Stomach (tissue), 9 donors: ENCODE measurements around the gene IL17RE. TPM values are rescaled to one million over a fixed set of nuclear protein-coding genes. Genes with fewer than 3 reads are reported as not detected.
A peak's percentile ranks its signal among the peaks of the same experiment; 100 is the strongest.
"Not testable (repeated sequence)": the region's sequence is repeated elsewhere in the genome, so short reads cannot be mapped to it uniquely, and the experiment has no call there.

Experiments
- DNase-seq, 2 donors: peaks; one replicate each; pipeline versions ENCODE4 v3.0.0 to v3.0.0-alpha.2; 2013 to 2019
- H3K27ac ChIP-seq, 5 donors: fragments of 200-600 bp in 4 of 5; sonication (generic) in 4 of 5; one replicate each; pipeline ENCODE4 v1.5.1; 2013 to 2019; ENCODE audit warnings: mild to moderate bottlenecking in 1 of 5, moderate library complexity in 1 of 5
- H3K27me3 ChIP-seq, 3 donors: fragments of 200-600 bp; sonication (generic); one replicate each; pipeline ENCODE4 v1.5.1; 2017 to 2019; ENCODE audit warnings: mixed run types in 1 of 3
- H3K36me3 ChIP-seq, 4 donors: fragments of 200-600 bp; sonication (generic); 1 replicate in 3 of 4; 2 replicates in 1 of 4; pipeline ENCODE4 v1.5.1; 2016 to 2019
- H3K4me1 ChIP-seq, 4 donors: fragments of 200-600 bp; sonication (generic); one replicate each; pipeline ENCODE4 v1.5.1; 2016 to 2019
- H3K4me3 ChIP-seq, 4 donors: fragments of 200-600 bp; sonication (generic) in 3 of 4; one replicate each; pipeline ENCODE4 v1.5.1; 2016 to 2019; ENCODE audit warnings: mild to moderate bottlenecking in 1 of 4
- H3K9me3 ChIP-seq, 4 donors: fragments of 200-600 bp; sonication (generic); one replicate each; pipeline ENCODE4 v1.5.1; 2016 to 2019
- CTCF ChIP-seq, 7 experiments: fragments of 450-650 bp in 4 of 7; fragments of 200-600 bp in 3 of 7; sonication (generic) in 3 of 7; IDR thresholded peaks; one replicate each; pipeline ENCODE4 v1.5.1; 2016 to 2019; ENCODE audit warnings: antibody characterized with exemption in 7 of 7, control low read depth in 2 of 7, mild to moderate bottlenecking in 1 of 7
- EP300 ChIP-seq: sonication (generic); formaldehyde crosslinking; IDR thresholded peaks from one replicate; pipeline ENCODE4 v1.6.1; 2017; ENCODE audit warnings: antibody characterized with exemption
- POLR2A ChIP-seq, 4 donors: fragments of 450-650 bp; IDR thresholded peaks; one replicate each; pipeline ENCODE4 v1.6.1; 2016; ENCODE audit warnings: antibody characterized with exemption in 4 of 4, control low read depth in 2 of 4, mild to moderate bottlenecking in 1 of 4, moderate library complexity in 1 of 4
- POLR2AphosphoS5 ChIP-seq, 3 donors: sonication (generic); formaldehyde crosslinking; IDR thresholded peaks; one replicate each; pipeline ENCODE4 v1.6.1; 2016; ENCODE audit warnings: antibody characterized with exemption in 3 of 3
- WGBS, 5 donors: extraction: QIAGEN DNeasy Blood & Tissue Kit in 3 of 5; methylation state at CpG; one replicate each; pipeline versions ENCODE4 v1.1.5 to v1.1.7; 2013 to 2018; 5-methylcytosine and 5-hydroxymethylcytosine counted together
- intact Hi-C: fragments of 100-400 bp; cut with DNase I; formaldehyde crosslinking; loops from one replicate; pipeline ENCODE4 v1.15.1; 2023; ENCODE audit warnings: low total_unique reads
- polyA plus RNA-seq, 3 donors: library from polyadenylated mRNA; stranded (reverse); fragments of 200-250 nt; gene quantifications; one replicate each; pipeline ENCODE4 v1.2.3, GENCODE V29; 2013
- total RNA-seq, 5 donors: library from RNA; depleted of rRNA; stranded (reverse); fragments of >200 nt; gene quantifications; one replicate each; pipeline versions ENCODE4 v1.1.0 to v1.2.3, GENCODE V29; 2014 to 2016
- donor health status: healthy with polysubstance abuse.
- donor health status: Bipolar disorder and iron deficiency.
- donor health status: healthy.

IL17RE gene
- total and polyA plus RNA-seq, 8 donors, result 10.3 to 301 (median 40.7) TPM

DNA sequence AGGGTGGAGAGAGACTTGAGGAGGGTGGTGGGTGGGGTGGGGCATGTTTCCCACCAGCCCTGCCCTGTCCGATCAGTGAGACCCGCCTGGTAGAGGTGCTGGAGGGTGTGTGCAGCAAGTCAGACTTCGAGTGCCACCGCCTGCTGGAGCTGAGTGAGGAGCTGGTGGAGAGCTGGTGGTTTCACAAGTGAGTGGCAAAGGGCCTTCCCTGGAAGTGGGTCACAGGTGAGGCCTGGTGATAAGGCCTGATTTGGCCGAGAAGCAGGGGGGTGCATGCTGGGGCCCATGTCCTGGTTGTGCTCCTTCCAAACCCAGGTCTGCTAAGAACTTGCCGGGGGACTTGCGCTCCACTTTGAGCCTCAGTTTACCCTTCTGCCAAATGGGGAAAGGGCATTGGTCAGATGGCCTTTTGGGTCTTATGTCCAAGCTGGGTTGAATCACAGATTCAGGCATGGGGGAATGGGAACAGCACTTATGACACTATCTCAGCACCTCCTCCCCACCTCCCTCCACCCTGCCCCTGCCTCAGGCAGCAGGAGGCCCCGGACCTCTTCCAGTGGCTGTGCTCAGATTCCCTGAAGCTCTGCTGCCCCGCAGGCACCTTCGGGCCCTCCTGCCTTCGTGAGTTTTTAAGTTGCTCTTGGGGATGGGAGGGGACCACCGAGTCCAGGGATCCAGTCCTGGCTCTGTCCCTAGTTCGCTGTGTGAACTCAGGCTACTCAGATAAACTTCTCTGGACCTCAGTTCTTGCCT lies 35.0 kb downstream of the IL17RE start:
- Histone ChIP-seq H3K9me3 (no peaks in the 10 kb centered on the region), H3K27ac (peak overlapping the region in 1 of 5 donors; percentile 36), H3K4me3 (no peak overlapping the region), H3K27me3 (no peaks in the 10 kb centered on the region), H3K4me1 (peaks cover 12 to 43% (median 38%) of the 10 kb centered on the region in 4 donors), H3K36me3 (peaks cover 9 to 44% (median 41%) of the 10 kb centered on the region in 4 donors)
- DNase-seq, result peak in 1 of 2 donors; percentile 63
- intact Hi-C loops, result no loop called here
- TF ChIP-seq CTCF (IDR thresholded peaks at IDR 0.05), result no peak
- TF ChIP-seq EP300, result no peak
- no peak for TF ChIP-seq POLR2AphosphoS5 (IDR thresholded peaks at IDR 0.05)
- no peak for TF ChIP-seq POLR2A (IDR thresholded peaks at IDR 0.05)
- WGBS, 5 donors, result 64 to 82% (median 78%) methylated on average over 13 of the region's 13 CpGs

GRCh38 chr3:9938966-9939365 lies 36.3 kb downstream of the IL17RE start:
- TF ChIP-seq EP300 (no peak), CTCF (IDR thresholded peaks at IDR 0.05) (no peak), POLR2A (IDR thresholded peaks at IDR 0.05) (no peak), POLR2AphosphoS5 (IDR thresholded peaks at IDR 0.05) (no peak)
- Histone ChIP-seq H3K9me3 (no peaks in the 10 kb centered on the region), H3K4me1 (peaks cover 12 to 35% (median 32%) of the 10 kb centered on the region in 4 donors), H3K4me3 (no peak overlapping the region), H3K27me3 (no peaks in the 10 kb centered on the region), H3K36me3 (peaks cover 9 to 57% (median 54%) of the 10 kb centered on the region in 4 donors), H3K27ac (no peak overlapping the region)
- no peak for DNase-seq
- WGBS, 5 donors, result 90 to 98% (median 97%) methylated on average over 2 of the region's 2 CpGs
- intact Hi-C loops, result no loop called here

DNA sequence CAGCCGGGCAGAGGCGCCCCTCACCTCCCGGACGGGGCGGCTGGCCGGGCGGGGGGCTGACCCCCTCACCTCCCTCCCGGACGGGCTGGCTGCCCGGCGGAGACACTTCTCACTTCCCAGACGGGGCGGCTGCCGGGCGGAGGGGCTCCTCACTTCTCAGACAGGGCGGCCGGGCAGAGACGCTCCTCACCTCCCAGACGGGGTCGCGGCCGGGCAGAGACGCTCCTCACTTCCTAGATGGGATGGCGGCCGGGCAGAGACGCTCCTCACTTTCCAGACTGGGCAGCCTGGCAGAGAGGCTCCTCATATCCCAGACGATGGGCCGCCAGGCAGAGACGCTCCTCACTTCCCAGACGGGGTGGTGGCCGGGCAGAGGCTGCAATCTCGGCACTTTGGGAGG lies 37.3 kb downstream of the IL17RE start:
- WGBS, 5 donors, result 95 to 97% (median 96%) methylated on average over 19 to 30 of the region's 32 CpGs; no CpG with 5 or more reads in 2 of the 5 donors
- DNase-seq, result not testable (repeated sequence)

GRCh38 chr3:9940746-9941145 lies 38.1 kb downstream of the IL17RE start:
- no peak for DNase-seq
- TF ChIP-seq POLR2AphosphoS5 (IDR thresholded peaks at IDR 0.05) (no peak), EP300 (no peak), CTCF (IDR thresholded peaks at IDR 0.05) (no peak), POLR2A (IDR thresholded peaks at IDR 0.05) (no peak)
- H3K27ac ChIP-seq, result no peak overlapping the region
- 94 to 98% (median 96%) methylated on average over 4 to 10 of the region's 10 CpGs for WGBS, 5 donors
- H3K4me1 ChIP-seq, result peaks cover 0 to 25% (median 18%) of the 10 kb centered on the region in 4 donors
- no peaks in the 10 kb centered on the region for H3K27me3 ChIP-seq
- peaks cover 9 to 66% (median 61%) of the 10 kb centered on the region in 4 donors for H3K36me3 ChIP-seq
- H3K9me3 ChIP-seq, result no peaks in the 10 kb centered on the region
- no peak overlapping the region for H3K4me3 ChIP-seq
- intact Hi-C loops, result no loop called here

More for the DNA sequence above, 37.3 kb downstream of the IL17RE start:
- H3K4me1 ChIP-seq, result peaks cover 5 to 27% (median 23%) of the 10 kb centered on the region in 4 donors
- H3K27ac ChIP-seq, H3K9me3 ChIP-seq, intact Hi-C loops, H3K27me3 ChIP-seq, H3K4me3 ChIP-seq: not testable (repeated sequence)
- peaks cover 9 to 63% (median 62%) of the 10 kb centered on the region in 4 donors for H3K36me3 ChIP-seq

DNA sequence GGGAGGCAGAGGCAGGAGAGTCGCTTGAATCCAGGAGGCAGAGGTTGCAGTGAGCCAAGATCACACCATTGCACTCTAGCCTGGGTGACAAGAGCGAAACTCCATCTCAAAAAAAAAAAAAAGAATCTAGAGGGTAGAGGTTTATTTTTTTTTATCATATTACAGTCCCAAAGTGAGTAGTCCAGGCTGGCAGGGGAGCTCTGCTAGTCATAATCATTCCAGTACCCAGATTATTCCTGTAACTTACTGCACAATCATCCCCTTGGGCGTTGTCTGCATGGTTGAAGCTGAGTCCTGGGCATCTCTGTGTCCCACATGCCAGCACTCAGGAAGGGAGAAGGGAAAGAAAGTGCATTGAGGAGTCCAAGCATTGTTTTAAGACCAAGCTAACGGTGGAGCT lies 39.5 kb downstream of the IL17RE start:
- Histone ChIP-seq H3K36me3 (peaks cover 9 to 60% (median 51%) of the 10 kb centered on the region in 4 donors), H3K27ac (no peak overlapping the region), H3K4me1 (peaks cover 0 to 24% (median 20%) of the 10 kb centered on the region in 4 donors), H3K4me3 (no peak overlapping the region), H3K9me3 (no peaks in the 10 kb centered on the region), H3K27me3 (no peaks in the 10 kb centered on the region)
- intact Hi-C loops, result no loop called here
- WGBS, 5 donors, result 79 to 90% (median 84%) methylated on average over 4 of the region's 4 CpGs
- TF ChIP-seq POLR2A (IDR thresholded peaks at IDR 0.05), result no peak
- TF ChIP-seq POLR2AphosphoS5 (IDR thresholded peaks at IDR 0.05), result no peak
- TF ChIP-seq EP300, result no peak
- TF ChIP-seq CTCF (IDR thresholded peaks at IDR 0.05), result no peak
- DNase-seq, result no peak
